Right cardiac atrium (tissue), 5 donors: Measurements from ENCODE around the gene PPFIBP1. TPM values are rescaled to one million over a fixed set of nuclear protein-coding genes. Genes with fewer than 3 reads are reported as not detected.

Experiments used
- ATAC-seq, 2 donors: fragments of 200-7000 bp; cut with Tn5 transposase; one replicate each; pipeline versions ENCODE4 v1.8.0 to v1.9.1; 2020; ENCODE audit warnings: moderate library complexity in 2 of 2, mild to moderate bottlenecking in 1 of 2
- DNase-seq, 3 donors: peaks; one replicate each; pipeline ENCODE4 v3.0.0-alpha.2; 2020
- H3K27ac ChIP-seq: one replicate; pipeline ENCODE4 v1.5.1; 2013; ENCODE audit warnings: mild to moderate bottlenecking, low read length, control low read depth, moderate library complexity
- H3K27me3 ChIP-seq: one replicate; pipeline ENCODE4 v1.6.1; 2013; ENCODE audit not compliant: control insufficient read depth, insufficient read depth
- H3K4me1 ChIP-seq: one replicate; pipeline ENCODE4 v1.6.1; 2013; ENCODE audit warnings: low read length; ENCODE audit not compliant: control insufficient read depth, insufficient read depth
- H3K4me3 ChIP-seq: one replicate; pipeline ENCODE4 v1.5.1; 2013; ENCODE audit warnings: low read length, control low read depth
- H3K9me3 ChIP-seq: one replicate; pipeline ENCODE4 v1.6.1; 2013; ENCODE audit warnings: low read length; ENCODE audit not compliant: control insufficient read depth
- WGBS: extraction: QIAGEN DNeasy Blood & Tissue Kit; methylation state at CpG from one replicate; pipeline ENCODE4 v1.1.7; 2013; 5-methylcytosine and 5-hydroxymethylcytosine counted together
- intact Hi-C, 4 donors: fragments of 100-400 bp; cut with DNase I; formaldehyde crosslinking; loops; one replicate each; pipeline versions ENCODE4 v1.11.0 to v1.14.0; 2022 to 2023
- polyA plus RNA-seq: library from polyadenylated mRNA; stranded (reverse); fragments of 200-250 nt; gene quantifications from one replicate; pipeline ENCODE4 v1.2.3, GENCODE V29; 2013
- total RNA-seq, 4 donors: library from RNA; stranded (reverse); fragmentation: NEBNext Ultra II Directional; extraction: Animal tissue kit (Norgen Biotek cat#: 25700); gene quantifications; one replicate each; pipeline ENCODE4 v1.2.1, GENCODE V29; 2021
- donor health status: healthy with polysubstance abuse.
- donor health status: DM: no; HTN: yes; CAD: no.
- donor health status: DM: no; HTN: no; CAD: no.
- donor health status: DM: no; HTN: yes; CAD: no; lungs with severe emphysema.
- donor health status: DM: yes; HTN: yes; CAD: no.

Gene PPFIBP1
- total and polyA plus RNA-seq, 5 donors: 26.4 to 176 (median 88.7) TPM

GRCh38 chr12:27524839-27525753 is 1.1 kb downstream of the PPFIBP1 start:
- H3K4me1 ChIP-seq: peaks cover 4% of the 10 kb centered on the region

GRCh38 chr12:27527512-27527911 is 3.5 kb downstream of the PPFIBP1 start:
- ATAC-seq (no peak), DNase-seq (no peak)
- 71% methylated on average over 9 of the region's 9 CpGs for WGBS
- Histone ChIP-seq H3K4me3 (no peak overlapping the region), H3K27ac (no peak overlapping the region), H3K4me1 (no peaks in the 10 kb centered on the region), H3K9me3 (no peaks in the 10 kb centered on the region), H3K27me3 (no peaks in the 10 kb centered on the region)
- intact Hi-C loops: loop anchor here in 3 of 4 donors (10.0 kb wide), 2 partner anchors 93 to 107 kb away; no protein-coding TSS in a partner anchor

More at GRCh38 chr12:27524839-27525753, 1.1 kb downstream of the PPFIBP1 start:
- intact Hi-C loops: loop anchor here in 3 of 4 donors (10.0 kb wide), 2 partner anchors 90 to 110 kb away; no protein-coding TSS in a partner anchor
- H3K27me3 ChIP-seq: no peaks in the 10 kb centered on the region
- 2% methylated on average over 16 of the region's 16 CpGs for WGBS
- H3K9me3 ChIP-seq: no peaks in the 10 kb centered on the region
- peak; percentile 1 to 58 for ATAC-seq
- H3K27ac ChIP-seq: peak overlapping the region; percentile 80
- no peak for DNase-seq
- peak overlapping the region; percentile 84 for H3K4me3 ChIP-seq

- no peaks in the 10 kb centered on the region for H3K4me1 ChIP-seq
- no peak overlapping the region for H3K27ac ChIP-seq
- H3K27me3 ChIP-seq: no peaks in the 10 kb centered on the region
- no peaks in the 10 kb centered on the region for H3K9me3 ChIP-seq
- intact Hi-C loops: loop anchor here in 3 of 4 donors (10.0 kb wide), 2 partner anchors 94 to 106 kb away; no protein-coding TSS in a partner anchor
- ATAC-seq: no peak
- WGBS: 82% methylated on average over 3 of the region's 3 CpGs
- DNase-seq: no peak
- H3K4me3 ChIP-seq: no peak overlapping the region
These were observed 4.8 kb downstream of the PPFIBP1 start for GRCh38 chr12:27528788-27529187.

GRCh38 chr12:27530157-27530922 is 6.3 kb downstream of the PPFIBP1 start:
- H3K27ac ChIP-seq: no peak overlapping the region
- no peaks in the 10 kb centered on the region for H3K27me3 ChIP-seq
- WGBS: 79% methylated on average over 7 of the region's 7 CpGs
- no peaks in the 10 kb centered on the region for H3K9me3 ChIP-seq
- H3K4me1 ChIP-seq: peaks cover 3% of the 10 kb centered on the region
- DNase-seq (no peak), ATAC-seq (no peak)
- intact Hi-C loops: no loop called here
- H3K4me3 ChIP-seq: no peak overlapping the region

GRCh38 chr12:27531896-27532295 is 7.9 kb downstream of the PPFIBP1 start:
- H3K4me3 ChIP-seq: no peak overlapping the region
- H3K27ac ChIP-seq: no peak overlapping the region
- no peaks in the 10 kb centered on the region for H3K27me3 ChIP-seq
- ATAC-seq (no peak), DNase-seq (no peak)
- H3K9me3 ChIP-seq: no peaks in the 10 kb centered on the region
- WGBS: 56% methylated on average over 4 of the region's 4 CpGs
- H3K4me1 ChIP-seq: peaks cover 3% of the 10 kb centered on the region
- intact Hi-C loops: no loop called here

GRCh38 chr12:27534060-27534764 is 10.2 kb downstream of the PPFIBP1 start:
- H3K27me3 ChIP-seq: no peaks in the 10 kb centered on the region
- ATAC-seq (no peak), DNase-seq (no peak)
- H3K4me3 ChIP-seq: no peak overlapping the region
- WGBS: 73% methylated on average over 6 of the region's 6 CpGs
- H3K9me3 ChIP-seq: no peaks in the 10 kb centered on the region
- H3K4me1 ChIP-seq: peaks cover 14% of the 10 kb centered on the region
- intact Hi-C loops: no loop called here
- no peak overlapping the region for H3K27ac ChIP-seq

- WGBS: 83% methylated on average over 1 of the region's 1 CpG
- Histone ChIP-seq H3K4me3 (no peak overlapping the region), H3K27me3 (no peaks in the 10 kb centered on the region), H3K4me1 (peaks cover 14% of the 10 kb centered on the region), H3K9me3 (no peaks in the 10 kb centered on the region), H3K27ac (no peak overlapping the region)
- ATAC-seq (no peak), DNase-seq (no peak)
- intact Hi-C loops: no loop called here
These were observed 10.8 kb downstream of the PPFIBP1 start for GRCh38 chr12:27534765-27535161.

- 97% methylated on average over 6 of the region's 6 CpGs for WGBS
- intact Hi-C loops: no loop called here
- H3K27me3 ChIP-seq: no peaks in the 10 kb centered on the region
These were observed 11.3 kb downstream of the PPFIBP1 start for GRCh38 chr12:27535318-27535717.

GRCh38 chr12:27537855-27538675 is 14.1 kb downstream of the PPFIBP1 start:
- H3K4me1 ChIP-seq: peaks cover 19% of the 10 kb centered on the region
- no peak for DNase-seq
- no peak overlapping the region for H3K4me3 ChIP-seq

More at GRCh38 chr12:27535318-27535717, 11.3 kb downstream of the PPFIBP1 start:
- no peak for ATAC-seq
- Histone ChIP-seq H3K27ac (no peak overlapping the region), H3K4me3 (no peak overlapping the region), H3K9me3 (no peaks in the 10 kb centered on the region), H3K4me1 (peaks cover 14% of the 10 kb centered on the region)
- DNase-seq: no peak

GRCh38 chr12:27539191-27539631 is 15.2 kb downstream of the PPFIBP1 start:
- ATAC-seq: peak; percentile 53 to 64
- Histone ChIP-seq H3K4me1 (peaks cover 18% of the 10 kb centered on the region), H3K9me3 (no peaks in the 10 kb centered on the region), H3K4me3 (no peak overlapping the region), H3K27me3 (no peaks in the 10 kb centered on the region), H3K27ac (peak overlapping the region; percentile 13)
- intact Hi-C loops: no loop called here
- WGBS: 27% methylated on average over 4 of the region's 4 CpGs
- no peak for DNase-seq

More at GRCh38 chr12:27537855-27538675, 14.1 kb downstream of the PPFIBP1 start:
- 37% methylated on average over 8 of the region's 8 CpGs for WGBS
- intact Hi-C loops: no loop called here
- H3K9me3 ChIP-seq: no peaks in the 10 kb centered on the region
- peak overlapping the region; percentile 73 for H3K27ac ChIP-seq
- no peaks in the 10 kb centered on the region for H3K27me3 ChIP-seq
- ATAC-seq: peak; percentile 26 to 67
